HG02798 (cell line): ENCODE results near the gene AGPAT3.
"Not testable (repeated sequence)": the region's sequence is repeated elsewhere in the genome, so short reads cannot be mapped to it uniquely, and the experiment has no call there.

Experiments
- ATAC-seq: cut with Tn5 transposase; IDR thresholded peaks from one replicate; pipeline ENCODE4 v1.9.1; 2021; ENCODE audit warnings: mild to moderate bottlenecking; ENCODE audit not compliant: unreplicated experiment, poor library complexity

AGPAT3 gene

GRCh38 chr21:43834146-43834905, 30.7 kb upstream of the AGPAT3 start:
- no peak for ATAC-seq

- no peak for ATAC-seq
These were observed 30.0 kb upstream of the AGPAT3 start for GRCh38 chr21:43835050-43835449.

DNA sequence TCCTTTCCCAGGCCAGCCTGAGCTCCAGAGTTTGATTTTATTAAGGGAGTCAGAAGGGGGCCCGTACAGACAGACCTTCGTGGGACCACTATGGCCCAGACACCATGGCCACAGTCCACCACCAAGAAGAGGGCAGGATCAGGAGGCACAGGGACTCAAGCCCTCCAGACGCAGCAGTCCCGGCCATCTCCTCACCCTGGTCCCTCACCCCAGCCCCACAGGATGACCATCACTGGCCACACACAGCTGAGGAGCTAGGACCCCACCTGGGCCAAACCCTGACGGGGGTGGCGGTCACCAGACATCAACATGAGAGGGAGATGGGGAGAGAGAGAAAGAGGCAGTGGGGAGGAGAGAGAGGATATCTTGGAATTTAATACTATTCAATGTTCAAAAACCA, 29.2 kb upstream of the AGPAT3 start:
- ATAC-seq, result no peak

- ATAC-seq, result no peak
These were observed 28.4 kb upstream of the AGPAT3 start for GRCh38 chr21:43836616-43837015.

GRCh38 chr21:43840259-43840658, 24.8 kb upstream of the AGPAT3 start:
- no peak for ATAC-seq

DNA sequence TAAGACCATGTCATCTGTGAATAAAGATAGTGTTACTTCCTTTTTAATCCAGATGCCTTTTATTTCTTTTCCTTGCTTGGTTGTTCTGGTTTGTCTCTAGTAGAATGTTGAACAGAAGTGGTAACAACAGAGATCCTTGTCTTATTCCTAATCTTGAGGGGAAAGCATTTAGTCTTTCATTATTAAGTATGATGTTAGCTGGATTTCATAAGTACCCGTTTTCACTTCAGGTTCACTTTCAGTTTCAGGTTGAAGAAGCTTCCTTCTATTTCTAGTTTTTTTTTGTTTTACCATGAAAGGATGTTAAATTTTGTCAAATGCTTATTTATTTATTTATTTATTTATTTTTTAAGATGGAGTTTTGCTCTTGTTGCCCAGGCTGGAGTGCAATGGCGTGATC, 22.3 kb upstream of the AGPAT3 start:
- no peak for ATAC-seq

GRCh38 chr21:43844906-43845305, 20.1 kb upstream of the AGPAT3 start:
- ATAC-seq, result not testable (repeated sequence)

DNA sequence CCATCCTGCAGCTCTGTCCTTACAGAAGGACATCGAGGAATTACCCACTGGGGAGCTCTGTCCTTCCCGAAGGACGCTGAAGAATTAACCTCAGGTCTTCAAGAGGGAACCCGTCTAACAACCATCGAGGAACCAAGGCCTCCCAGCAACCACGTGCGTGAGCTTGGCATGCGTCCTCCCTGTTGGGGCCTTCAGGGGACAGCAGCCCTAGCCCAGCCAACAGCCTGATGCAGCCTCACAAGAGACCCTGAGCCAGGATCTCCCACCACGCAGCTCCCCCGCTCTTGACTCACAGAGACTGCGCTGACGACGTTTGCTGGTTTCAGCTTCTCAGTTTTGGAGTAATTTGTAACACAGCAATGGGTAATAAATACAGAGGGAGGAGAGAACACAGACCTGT, 19.6 kb upstream of the AGPAT3 start:
- no peak for ATAC-seq

DNA sequence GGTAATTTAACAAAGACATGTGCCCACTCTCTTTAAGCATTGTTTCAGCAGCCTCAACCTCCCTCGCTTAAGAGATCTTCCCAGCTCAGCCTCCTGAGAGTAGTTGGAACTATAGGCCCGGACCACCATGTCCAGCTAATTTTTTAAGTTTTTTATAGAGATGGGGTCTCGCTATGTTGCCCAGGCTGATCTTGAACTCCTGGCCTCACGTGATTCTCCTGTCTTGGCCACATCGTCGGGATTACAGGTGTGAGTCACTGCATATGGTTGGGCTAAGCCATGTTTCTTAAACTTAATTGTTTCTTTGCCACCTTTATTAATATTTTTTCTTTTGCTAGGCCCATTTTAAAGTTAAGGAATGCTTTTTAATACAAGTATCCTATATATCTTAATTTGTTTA, 18.6 kb upstream of the AGPAT3 start:
- ATAC-seq, result no peak

- no peak for ATAC-seq
These were observed 17.7 kb upstream of the AGPAT3 start for GRCh38 chr21:43847301-43847700.

DNA sequence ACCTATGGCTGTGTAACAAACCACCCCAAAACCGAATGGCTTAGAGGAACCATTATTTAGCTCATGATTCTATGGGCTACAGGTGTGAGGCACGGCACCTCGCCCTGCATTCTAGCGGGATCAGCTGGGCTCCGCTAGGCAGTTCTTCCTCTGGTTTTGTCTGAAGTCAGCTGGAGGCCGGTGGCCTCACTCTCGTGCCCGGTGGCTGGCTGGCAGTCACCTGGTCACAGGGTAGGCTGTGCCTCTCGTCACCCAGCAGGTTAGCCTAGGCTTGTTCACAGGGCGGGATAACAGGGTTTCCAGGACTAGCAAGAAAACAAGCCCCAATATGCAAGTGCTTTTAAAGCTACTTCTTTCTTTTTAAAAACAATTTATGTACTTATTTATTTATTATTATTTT, 16.3 kb upstream of the AGPAT3 start:
- ATAC-seq, result no peak

DNA sequence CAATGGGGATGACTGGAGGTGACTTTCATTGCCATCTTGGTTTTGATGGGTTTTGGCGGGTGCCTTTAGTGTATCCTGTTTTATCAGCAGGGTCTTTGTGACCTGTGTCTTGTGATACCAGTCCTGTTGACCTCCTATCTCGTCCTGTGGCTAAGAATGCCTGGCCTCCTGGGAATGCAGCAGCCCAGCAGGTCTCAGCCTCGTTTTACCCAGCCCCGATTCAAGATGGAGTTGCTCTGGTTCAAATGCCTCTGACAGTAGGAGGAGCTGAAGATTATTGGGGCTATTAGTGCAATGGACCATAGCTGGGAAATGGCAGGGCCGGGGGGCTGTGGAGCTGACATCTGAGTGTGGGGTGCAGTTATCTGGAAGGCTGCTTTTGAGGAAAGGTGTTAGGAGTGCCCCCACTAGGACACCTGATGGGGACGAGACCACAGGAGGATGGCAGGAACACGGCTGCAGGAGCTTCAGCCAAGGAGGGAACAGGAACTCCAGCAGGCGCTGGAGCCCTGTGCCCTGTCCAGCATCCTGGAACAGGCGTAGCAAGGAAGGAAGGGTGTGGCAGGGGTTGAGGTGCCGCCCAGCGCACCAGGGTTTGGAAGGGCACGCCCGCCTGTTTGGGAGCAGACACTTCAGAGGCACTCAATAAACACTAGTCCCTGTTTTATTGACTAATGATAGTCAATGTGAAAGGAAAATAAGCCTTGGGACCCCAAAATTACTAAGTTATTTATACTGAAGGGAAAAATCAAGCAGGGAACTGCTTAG, 15.3 kb upstream of the AGPAT3 start:
- ATAC-seq, result no peak

GRCh38 chr21:43850728-43851295, 14.2 kb upstream of the AGPAT3 start:
- no peak for ATAC-seq

GRCh38 chr21:43851593-43851992, 13.4 kb upstream of the AGPAT3 start:
- ATAC-seq, result no peak

DNA sequence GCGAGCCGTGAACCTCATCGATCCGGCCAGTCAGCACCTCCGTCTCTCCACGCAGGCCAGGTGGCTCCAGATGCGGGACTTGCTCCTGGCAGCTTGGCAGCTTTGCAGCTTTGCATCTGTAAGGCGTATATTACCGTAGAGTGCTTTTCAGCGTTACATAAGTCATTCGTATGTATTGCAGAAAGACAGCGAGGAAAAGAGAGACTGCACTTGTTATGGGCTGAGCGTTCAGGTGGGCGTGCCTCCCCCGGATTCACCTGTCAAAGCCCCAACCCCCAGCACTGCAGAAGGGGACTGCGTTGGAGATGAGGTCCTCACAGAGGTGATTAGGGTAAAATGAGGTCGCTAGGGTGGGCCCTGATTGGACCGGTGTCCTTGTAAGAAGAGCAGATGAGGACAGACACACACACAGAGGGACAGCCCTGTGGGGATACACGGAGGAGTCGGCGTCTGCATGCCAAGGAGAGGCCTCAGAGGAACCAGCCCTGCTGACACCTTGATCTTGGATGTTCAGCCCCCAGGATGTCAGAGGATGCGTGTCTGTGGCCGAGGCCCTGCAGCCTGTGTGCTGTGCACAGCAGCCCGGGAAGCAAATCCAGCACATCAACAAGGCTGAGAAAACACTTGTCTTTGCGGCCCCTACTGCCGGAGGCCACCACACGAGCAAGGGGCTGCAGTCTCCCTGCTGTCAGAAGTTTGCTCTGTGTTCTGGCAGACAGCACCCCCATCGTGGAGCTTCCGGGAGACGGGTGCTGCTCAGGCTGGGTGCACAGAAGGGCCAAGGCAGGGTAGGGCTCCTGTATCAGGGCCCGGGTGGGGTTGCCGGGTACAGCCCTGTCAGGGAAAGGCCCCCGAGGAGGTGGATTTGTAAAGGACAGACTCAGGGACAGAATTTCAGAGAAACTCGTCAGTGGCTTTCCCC, 10.9 kb upstream of the AGPAT3 start:
- ATAC-seq, result peak; percentile 13

DNA sequence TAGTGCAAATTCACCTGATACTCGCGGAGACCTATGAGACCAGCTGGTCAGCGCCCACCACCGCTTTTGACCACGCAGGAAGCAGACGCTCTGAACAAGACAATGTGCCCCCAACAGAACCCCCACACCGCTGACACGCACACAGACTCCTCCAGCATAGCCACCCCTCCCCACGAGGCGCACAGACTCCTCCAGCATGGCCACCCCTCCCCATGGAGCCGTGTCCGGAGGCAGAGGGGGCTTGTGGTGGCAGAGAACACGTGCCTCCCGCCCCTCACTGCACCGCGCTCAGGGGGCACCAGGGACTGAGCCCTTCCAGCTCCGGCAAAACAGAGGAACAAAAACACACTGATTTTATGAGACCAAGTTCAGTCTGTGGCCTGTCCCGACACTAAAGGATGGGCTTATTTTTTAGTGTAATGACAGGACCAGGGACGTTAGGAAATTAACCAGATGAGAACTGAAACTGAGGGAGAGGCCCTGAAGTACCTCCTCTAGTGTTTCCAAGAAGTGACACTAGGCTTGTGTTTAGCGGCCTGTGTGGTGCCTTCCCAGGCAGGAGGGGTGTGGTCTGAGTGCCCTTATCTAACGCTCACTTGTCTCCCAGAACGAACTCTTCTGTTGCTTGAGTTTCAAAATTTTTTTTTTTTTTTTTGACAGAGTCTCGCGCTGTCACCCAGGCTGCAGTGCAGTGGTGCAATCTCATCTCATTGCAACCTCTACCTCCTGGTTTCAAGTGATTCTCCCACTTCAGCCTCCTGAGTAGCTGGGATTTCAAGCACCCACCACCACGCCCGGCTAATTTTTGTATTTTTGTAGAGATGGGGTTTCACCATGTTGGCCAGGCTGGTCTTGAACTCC, 10.0 kb upstream of the AGPAT3 start:
- peak; percentile 70 for ATAC-seq

GRCh38 chr21:43855955-43856354, 9.1 kb upstream of the AGPAT3 start:
- no peak for ATAC-seq

GRCh38 chr21:43858806-43859648, 6.0 kb upstream of the AGPAT3 start:
- ATAC-seq, result no peak

DNA sequence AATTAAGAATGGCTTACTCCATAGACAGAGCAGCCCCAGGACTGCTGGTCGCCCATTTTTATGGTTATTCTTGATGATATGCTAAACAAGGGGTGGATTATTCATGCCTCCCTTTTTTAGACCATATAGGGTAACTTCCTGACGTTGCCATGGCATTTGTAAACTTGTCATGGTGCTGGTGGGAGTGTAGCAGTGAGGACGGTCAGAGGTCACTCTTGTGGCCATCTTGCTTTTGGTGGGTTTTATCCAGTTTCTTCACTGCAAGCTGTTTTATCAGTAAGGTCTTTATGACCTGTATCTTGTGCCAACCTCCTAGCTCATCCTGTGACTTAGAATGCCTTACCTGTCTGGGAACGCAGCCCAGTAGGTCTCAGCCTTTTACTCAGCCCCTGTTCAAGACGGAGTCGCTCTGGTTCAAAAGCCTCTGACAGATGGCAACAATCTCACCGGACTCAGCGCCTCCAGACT, 5.2 kb upstream of the AGPAT3 start:
- ATAC-seq, result no peak
